Osteocyte (in vitro differentiated cells): ENCODE results near the gene EPHA6. TPM values are rescaled to one million over a fixed set of nuclear protein-coding genes. Genes with fewer than 3 reads are reported as not detected.

ENCODE experiments used
- DNase-seq: peaks from one replicate; pipeline ENCODE4 v3.0.0; 2021; ENCODE audit warnings: mixed read lengths; ENCODE audit not compliant: unreplicated experiment; ENCODE audit errors: extremely low spot score
- H3K27ac Mint-ChIP-seq: one replicate; pipeline ENCODE4 v1.8.0; 2021; ENCODE audit warnings: mild to moderate bottlenecking, mixed read lengths; ENCODE audit not compliant: unreplicated experiment
- H3K27me3 Mint-ChIP-seq: one replicate; pipeline ENCODE4 v1.8.0; 2021; ENCODE audit warnings: mixed read lengths; ENCODE audit not compliant: unreplicated experiment
- H3K36me3 Mint-ChIP-seq: one replicate; pipeline ENCODE4 v1.8.0; 2021; ENCODE audit warnings: mixed read lengths; ENCODE audit not compliant: unreplicated experiment
- H3K4me1 Mint-ChIP-seq: one replicate; pipeline ENCODE4 v1.8.0; 2021; ENCODE audit warnings: mixed read lengths; ENCODE audit not compliant: unreplicated experiment
- H3K4me3 Mint-ChIP-seq: one replicate; pipeline ENCODE4 v1.8.0; 2021; ENCODE audit warnings: mild to moderate bottlenecking, moderate library complexity, mixed read lengths; ENCODE audit not compliant: unreplicated experiment
- H3K9me3 Mint-ChIP-seq: one replicate; pipeline ENCODE4 v1.8.0; 2021; ENCODE audit warnings: mixed read lengths; ENCODE audit not compliant: unreplicated experiment
- CTCF ChIP-seq: fragments of 200-600 bp; sonication (generic); IDR thresholded peaks from 2 replicates; pipeline ENCODE4 v1.5.0; 2021; ENCODE audit warnings: antibody characterized with exemption, mild to moderate bottlenecking, moderate library complexity
- total RNA-seq: library from RNA; stranded (reverse); gene quantifications from 2 replicates; pipeline ENCODE4 v1.2.1, GENCODE V29; 2021

EPHA6 gene
- total RNA-seq, 1 donor from 2014 or later: 0.51 TPM

- no peaks in the 10 kb centered on the region for H3K4me1 Mint-ChIP-seq
- no peak overlapping the region for H3K27ac Mint-ChIP-seq
- no peaks in the 10 kb centered on the region for H3K27me3 Mint-ChIP-seq
- no peak overlapping the region for H3K4me3 Mint-ChIP-seq
- DNase-seq: no peak
- no peak for TF ChIP-seq CTCF
- H3K36me3 Mint-ChIP-seq: no peaks in the 10 kb centered on the region
- peaks cover 3% of the 10 kb centered on the region for H3K9me3 Mint-ChIP-seq
Observed at GRCh38 chr3:96994988-96995387, 180.6 kb downstream of the EPHA6 start.

- H3K27me3 Mint-ChIP-seq: no peaks in the 10 kb centered on the region
- peaks cover 3% of the 10 kb centered on the region for H3K9me3 Mint-ChIP-seq
- no peak for TF ChIP-seq CTCF
- DNase-seq: no peak
- H3K27ac Mint-ChIP-seq: no peak overlapping the region
- no peak overlapping the region for H3K4me3 Mint-ChIP-seq
- no peaks in the 10 kb centered on the region for H3K4me1 Mint-ChIP-seq
- no peaks in the 10 kb centered on the region for H3K36me3 Mint-ChIP-seq
Observed at GRCh38 chr3:96996009-96996408, 181.6 kb downstream of the EPHA6 start.

GRCh38 chr3:97001611-97002010, 187.2 kb downstream of the EPHA6 start:
- DNase-seq: no peak
- no peak for TF ChIP-seq CTCF
- H3K27ac Mint-ChIP-seq: no peak overlapping the region
- peaks cover 6% of the 10 kb centered on the region for H3K9me3 Mint-ChIP-seq
- no peaks in the 10 kb centered on the region for H3K36me3 Mint-ChIP-seq
- no peaks in the 10 kb centered on the region for H3K4me1 Mint-ChIP-seq
- no peaks in the 10 kb centered on the region for H3K27me3 Mint-ChIP-seq
- no peak overlapping the region for H3K4me3 Mint-ChIP-seq

- no peaks in the 10 kb centered on the region for H3K4me1 Mint-ChIP-seq
- peaks cover 22% of the 10 kb centered on the region for H3K9me3 Mint-ChIP-seq
- H3K4me3 Mint-ChIP-seq: no peak overlapping the region
- H3K36me3 Mint-ChIP-seq: no peaks in the 10 kb centered on the region
- no peak overlapping the region for H3K27ac Mint-ChIP-seq
- H3K27me3 Mint-ChIP-seq: no peaks in the 10 kb centered on the region
- no peak for TF ChIP-seq CTCF
- no peak for DNase-seq
Observed at GRCh38 chr3:97009427-97010019, 195.1 kb downstream of the EPHA6 start.

- DNase-seq: no peak
- no peak for TF ChIP-seq CTCF
Observed at GRCh38 chr3:97010881-97011657, 196.7 kb downstream of the EPHA6 start.

More at GRCh38 chr3:97010881-97011657, 196.7 kb downstream of the EPHA6 start:
- Mint-ChIP-seq H3K4me3 (no peak overlapping the region), H3K4me1 (no peaks in the 10 kb centered on the region), H3K27ac (no peak overlapping the region), H3K27me3 (no peaks in the 10 kb centered on the region), H3K9me3 (peaks cover 22% of the 10 kb centered on the region), H3K36me3 (no peaks in the 10 kb centered on the region)
